HCT116 (cell line): Measurements from ENCODE around the gene DHRS11. TPM values are rescaled to one million over a fixed set of nuclear protein-coding genes. Genes with fewer than 3 reads are reported as not detected.

ENCODE experiments used
- ATAC-seq: fragments of 200-7000 bp; cut with Tn5 transposase; 2 replicates; pipeline ENCODE4 v1.9.1; 2020; ENCODE audit warnings: mild to moderate bottlenecking, moderate library complexity
- BruUV-seq: library from RNA; stranded (reverse); fragments of 400-500 nt; replicated peaks from 2 replicates; lab custom pipeline; 2021; lab: Mats Ljungman, UMichigan
- CTCF ChIA-PET: fragments of 300-600 bp; sonication (Branson Sonifier 250); formaldehyde crosslinking; loops from one replicate; lab custom pipeline; 2021; ENCODE audit warnings: antibody characterized with exemption; lab: Charles Lee
- POLR2A ChIA-PET: fragments of 300-600, 350-600 bp; sonication (Branson Sonifier 250); formaldehyde crosslinking; loops from one replicate; lab custom pipeline; 2021; ENCODE audit warnings: antibody characterized with exemption; lab: Charles Lee
- RAD21 ChIA-PET, 2 experiments: fragments of 300-600 bp; sonication (Branson Sonifier 250); formaldehyde crosslinking; loops; one replicate each; lab custom pipeline; 2023; ENCODE audit warnings: low total read pairs in 2 of 2; ENCODE audit not compliant: uncharacterized antibody in 2 of 2, unreplicated experiment in 2 of 2, low non-redundant PET in 1 of 2; lab: Charles Lee
- DNase-seq: peaks from one replicate; pipeline ENCODE4 v3.0.0-alpha.2; 2010; ENCODE audit warnings: low read depth, low spot score
- H2AFZ ChIP-seq: fragments of 200-600 bp; shearing (Covaris generic), sonication (generic); 2 replicates; pipeline ENCODE4 v1.6.1; 2017; ENCODE audit warnings: low read depth, mixed run types, mixed read lengths, antibody characterized with exemption, low read length; ENCODE audit not compliant: poor library complexity, severe bottlenecking
- H3K27ac ChIP-seq: 2 replicates; pipeline ENCODE4 v1.5.1; 2012; ENCODE audit warnings: low read depth, low read length
- H3K27me3 ChIP-seq: fragments of 200-600 bp; sonication (generic); 2 replicates; pipeline ENCODE4 v1.6.1; 2016; ENCODE audit warnings: mixed run types, low read length, mixed read lengths; ENCODE audit not compliant: insufficient read depth
- H3K36me3 ChIP-seq, 2 experiments: fragments of 200-500 bp in 1 of 2; fragments of 200-600 bp in 1 of 2; sonication (Bioruptor generic) in 1 of 2; sonication (generic) in 1 of 2; 2 replicates each; pipeline versions ENCODE4 v1.5.1 to v1.6.1; 2014 to 2016; ENCODE audit warnings: low read length in 2 of 2, inconsistent platforms in 1 of 2, mixed read lengths in 1 of 2, mixed run types in 1 of 2; ENCODE audit not compliant: insufficient read depth in 2 of 2, control insufficient read depth in 1 of 2
- H3K4me1 ChIP-seq, 2 experiments: fragments of 200-600 bp in 1 of 2; sonication (generic) in 1 of 2; 2 replicates each; pipeline versions ENCODE4 v1.5.1 to v1.6.1; 2012 to 2017; ENCODE audit warnings: low read length in 2 of 2, inconsistent platforms in 1 of 2, mild to moderate bottlenecking in 1 of 2, mixed read lengths in 1 of 2, mixed run types in 1 of 2, moderate library complexity in 1 of 2; ENCODE audit not compliant: insufficient read depth in 2 of 2, control insufficient read depth in 1 of 2
- H3K4me2 ChIP-seq: fragments of 200-600 bp; sonication (generic); 2 replicates; pipeline ENCODE4 v1.6.1; 2017; ENCODE audit warnings: mixed run types, low read length, mixed read lengths
- H3K4me3 ChIP-seq, 2 experiments: fragments of 200-600 bp in 1 of 2; sonication (generic) in 1 of 2; replicated peaks in 1 of 2; 2 replicates each; pipeline ENCODE4 v1.5.1; 2011 to 2016; ENCODE audit warnings: low read length in 2 of 2, control low read depth in 1 of 2, low read depth in 1 of 2, mild to moderate bottlenecking in 1 of 2, mixed read lengths in 1 of 2, mixed run types in 1 of 2
- H3K79me2 ChIP-seq: fragments of 200-600 bp; sonication (generic); 2 replicates; pipeline ENCODE4 v1.6.1; 2017; ENCODE audit warnings: mild to moderate bottlenecking, mixed run types, low read length, moderate library complexity, mixed read lengths; ENCODE audit not compliant: insufficient read depth
- H3K9ac ChIP-seq: fragments of 200-600 bp; sonication (generic); 2 replicates; pipeline ENCODE4 v1.6.1; 2016; ENCODE audit warnings: low read length, mixed read lengths
- H3K9me2 ChIP-seq: fragments of 200-600 bp; sonication (generic), shearing (Covaris generic); 2 replicates; pipeline ENCODE4 v1.6.1; 2017; ENCODE audit warnings: mixed run types, mild to moderate bottlenecking, moderate library complexity; ENCODE audit not compliant: insufficient read depth
- H3K9me3 ChIP-seq, 2 experiments: fragments of 200-500 bp in 1 of 2; fragments of 200-600 bp in 1 of 2; sonication (Bioruptor generic) in 1 of 2; sonication (generic) in 1 of 2; 2 replicates each; pipeline ENCODE4 v1.6.1; 2014 to 2017; ENCODE audit warnings: low read length in 2 of 2, mixed read lengths in 2 of 2, inconsistent platforms in 1 of 2, low read depth in 1 of 2, mild to moderate bottlenecking in 1 of 2, mixed run types in 1 of 2, moderate library complexity in 1 of 2; ENCODE audit not compliant: control insufficient read depth in 1 of 2, insufficient read depth in 1 of 2
- H4K20me1 ChIP-seq: fragments of 200-600 bp; sonication (generic), shearing (Covaris generic); 2 replicates; pipeline ENCODE4 v1.6.1; 2017; ENCODE audit warnings: mixed run types, mild to moderate bottlenecking, moderate library complexity; ENCODE audit not compliant: insufficient read depth
- CBX3 ChIP-seq: IDR thresholded peaks from 2 replicates; pipeline ENCODE4 v1.6.1; 2012; ENCODE audit warnings: low read depth
- CEBPB ChIP-seq: IDR thresholded peaks from 2 replicates; pipeline ENCODE4 v1.6.1; 2012; ENCODE audit warnings: low read depth
- CTCF ChIP-seq, 3 experiments: fragments of 200-600 bp in 1 of 3; sonication (generic) in 1 of 3; IDR thresholded peaks in 2 of 3; conservative IDR thresholded peaks in 1 of 3; 2 replicates each; pipeline ENCODE4 v1.5.1; 2012 to 2017; ENCODE audit warnings: low read depth in 2 of 3, low read length in 2 of 3, antibody characterized with exemption in 1 of 3, borderline replicate concordance in 1 of 3, control low read depth in 1 of 3, mild to moderate bottlenecking in 1 of 3, mixed read lengths in 1 of 3, mixed run types in 1 of 3, moderate library complexity in 1 of 3; ENCODE audit not compliant: insufficient read depth in 1 of 3
- EGR1 ChIP-seq: IDR thresholded peaks from 2 replicates; pipeline ENCODE4 v1.6.1; 2012; ENCODE audit warnings: low read depth
- ELF1 ChIP-seq: IDR thresholded peaks from 2 replicates; pipeline ENCODE4 v1.6.1; 2012; ENCODE audit warnings: low read depth, borderline replicate concordance
- EZH2 ChIP-seq: fragments of 200-600 bp; sonication (generic); IDR thresholded peaks from 2 replicates; pipeline ENCODE4 v1.6.1; 2017; ENCODE audit warnings: antibody characterized with exemption, mixed run types
- EZH2phosphoT487 ChIP-seq: fragments of 200-600 bp; IDR thresholded peaks from 2 replicates; pipeline ENCODE4 v1.6.1; 2018; ENCODE audit warnings: antibody characterized with exemption, borderline replicate concordance
- FOSL1 ChIP-seq: IDR thresholded peaks from 2 replicates; pipeline ENCODE4 v1.6.1; 2012; ENCODE audit warnings: low read depth
- JUND ChIP-seq: IDR thresholded peaks from 2 replicates; pipeline ENCODE4 v1.6.1; 2012
- POLR2A ChIP-seq: IDR thresholded peaks from 2 replicates; pipeline ENCODE4 v1.7.0; 2011; ENCODE audit warnings: borderline replicate concordance; ENCODE audit not compliant: insufficient read depth, insufficient read length; ENCODE audit errors: extremely low read depth
- POLR2AphosphoS5 ChIP-seq: IDR thresholded peaks from 2 replicates; pipeline ENCODE4 v1.6.1; 2011; ENCODE audit warnings: mild to moderate bottlenecking, low read depth, low read length, moderate library complexity
- REST ChIP-seq: IDR thresholded peaks from 2 replicates; pipeline ENCODE4 v1.6.1; 2012; ENCODE audit warnings: low read depth
- SIN3A ChIP-seq: IDR thresholded peaks from 2 replicates; pipeline ENCODE4 v1.6.1; 2012; ENCODE audit warnings: low read depth
- SP1 ChIP-seq: IDR thresholded peaks from 2 replicates; pipeline ENCODE4 v1.6.1; 2012; ENCODE audit warnings: low read depth
- SRF ChIP-seq: IDR thresholded peaks from 2 replicates; pipeline ENCODE4 v1.6.1; 2012; ENCODE audit warnings: low read depth
- TCF7L2 ChIP-seq: IDR thresholded peaks from 2 replicates; pipeline ENCODE4 v1.7.0; 2011; ENCODE audit warnings: borderline replicate concordance, inconsistent platforms; ENCODE audit not compliant: insufficient read depth, insufficient read length; ENCODE audit errors: extremely low read depth
- YY1 ChIP-seq: IDR thresholded peaks from 2 replicates; pipeline ENCODE4 v1.6.1; 2011; ENCODE audit warnings: low read length, low read depth, moderate library complexity, mild to moderate bottlenecking; ENCODE audit not compliant: insufficient replicate concordance; ENCODE audit errors: extremely low read depth
- ZBTB33 ChIP-seq: IDR thresholded peaks from 2 replicates; pipeline ENCODE4 v1.6.1; 2011; ENCODE audit warnings: mild to moderate bottlenecking, low read length, moderate library complexity; ENCODE audit not compliant: insufficient replicate concordance; ENCODE audit errors: extremely low read depth
- ZFX ChIP-seq: fragments of 450-650 bp; IDR thresholded peaks from 2 replicates; pipeline ENCODE4 v1.6.1; 2017
- ZNF274 ChIP-seq: fragments of 200-500 bp; sonication (Bioruptor generic); IDR thresholded peaks from 2 replicates; pipeline ENCODE4 v1.6.1; 2014; ENCODE audit warnings: mild to moderate bottlenecking, low read depth, low read length, inconsistent platforms
- intact Hi-C: fragments of 100-400 bp; cut with micrococcal nuclease; formaldehyde crosslinking; loops from 2 replicates; pipeline ENCODE4 v1.10.0; 2022
- total RNA-seq: library from RNA; stranded (reverse); gene quantifications from one replicate; pipeline ENCODE4 v1.2.1, GENCODE V29; 2021; ENCODE audit not compliant: unreplicated experiment

DHRS11 gene
- total RNA-seq, 1 experiment from 2014 or later: 21.5 TPM

GRCh38 chr17:36614081-36614480 is 22.4 kb downstream of the DHRS11 start:
- intact Hi-C loops: no loop called here
- ChIA-PET RAD21 (no interaction called here), CTCF (interaction anchor here (1.1 to 1.6 kb wide), 3 partner anchors 11 to 13 kb away, joined by 3 to 5 read pairs (median 3); partner anchors contain the start of gene MRM1), POLR2A (no interaction called here)
- Histone ChIP-seq H3K36me3 (no peaks in the 10 kb centered on the region), H3K9ac (no peak overlapping the region), H2AFZ (no peak overlapping the region), H3K27ac (no peak overlapping the region), H3K4me3 (no peak overlapping the region), H3K27me3 (no peaks in the 10 kb centered on the region), H3K9me3 (no peaks in the 10 kb centered on the region), H3K4me1 (peaks cover 4 to 15% of the 10 kb centered on the region in 2 experiments; a peak in 3 of 4 replicates), H4K20me1 (no peaks in the 10 kb centered on the region), H3K9me2 (no peaks in the 10 kb centered on the region), H3K79me2 (no peaks in the 10 kb centered on the region), H3K4me2 (no peak overlapping the region)
- BruUV-seq: no TSS peak
- no peak for DNase-seq
- TF ChIP-seq POLR2AphosphoS5: no peak
- TF ChIP-seq ZBTB33: no peak
- TF ChIP-seq ZNF274: no peak
- no peak for TF ChIP-seq CBX3
- no peak for TF ChIP-seq EZH2phosphoT487
- TF ChIP-seq ELF1: no peak
- TF ChIP-seq REST: no peak
- TF ChIP-seq CTCF (IDR thresholded peaks at IDR 0.05 in 2 of 3, conservative IDR thresholded peaks at IDR 0.05 in 1 of 3; ENCODE audit: borderline replicate concordance in 1 of 3, insufficient read depth in 1 of 3, low read depth in 2 of 3, low read length in 2 of 3): no peak
- TF ChIP-seq EGR1: no peak
- no peak for TF ChIP-seq SRF
- TF ChIP-seq JUND: no peak
- TF ChIP-seq SP1: no peak
- TF ChIP-seq SIN3A: no peak
- no peak for TF ChIP-seq YY1
- TF ChIP-seq CEBPB: no peak
- TF ChIP-seq POLR2A: no peak
- no peak for TF ChIP-seq TCF7L2
- TF ChIP-seq FOSL1: no peak
- TF ChIP-seq EZH2: no peak
- no peak for TF ChIP-seq ZFX
- no peak for ATAC-seq
